GM21619 (cell line): Measurements from ENCODE around the gene LRP1.
A peak's percentile ranks its signal among the peaks of the same experiment; 100 is the strongest.
"Not testable (repeated sequence)": the region's sequence is repeated elsewhere in the genome, so short reads cannot be mapped to it uniquely, and the experiment has no call there.

ENCODE experiments used
- ATAC-seq: cut with Tn5 transposase; IDR thresholded peaks from one replicate; pipeline ENCODE4 v1.9.1; 2021; ENCODE audit not compliant: unreplicated experiment

Gene LRP1

DNA sequence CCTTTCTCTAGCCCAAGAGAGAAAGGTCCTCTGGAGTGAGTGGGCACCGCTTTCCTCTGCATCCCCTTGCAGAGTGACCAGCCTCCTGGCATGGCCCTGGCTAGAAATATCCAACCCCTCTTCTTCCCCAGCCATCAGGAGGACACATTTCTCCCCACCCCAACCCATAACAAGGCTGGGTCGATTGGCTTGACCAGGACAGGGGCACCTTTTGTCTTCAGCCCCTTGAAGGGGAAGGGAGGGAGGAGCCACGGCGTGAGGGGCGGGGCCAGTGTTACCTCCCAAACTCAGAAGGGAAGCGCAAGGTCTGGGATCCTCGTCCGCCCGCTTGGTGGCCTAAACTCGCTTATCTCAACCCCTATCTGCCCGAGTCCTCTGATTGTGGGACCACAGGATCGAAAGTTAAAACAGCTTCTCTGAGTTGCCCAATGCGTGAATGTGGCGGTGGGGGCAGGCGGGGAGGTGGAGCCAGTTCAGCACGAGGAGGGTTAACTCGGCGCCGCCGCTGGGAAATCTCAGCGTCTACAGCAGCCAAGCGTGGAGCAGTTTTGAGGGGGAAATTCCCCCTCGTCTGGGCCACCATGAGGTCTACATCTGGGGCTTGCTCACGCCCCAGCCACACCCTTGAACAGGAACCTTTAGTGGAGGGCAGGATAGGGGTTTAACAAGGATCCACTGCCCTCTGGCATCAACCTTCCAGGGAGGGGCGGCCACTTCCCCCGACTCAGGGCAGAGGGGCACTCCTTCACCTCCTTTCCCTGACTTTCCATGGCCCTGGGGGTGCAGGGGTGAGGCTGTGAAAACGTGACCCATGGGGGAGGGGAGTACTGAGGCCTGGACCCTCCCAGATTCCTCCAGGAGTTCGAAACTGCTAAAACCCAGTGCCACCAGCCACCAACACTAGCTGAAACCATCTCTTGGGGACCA lies 17.9 kb upstream of the LRP1 start:
- peak; percentile 40 for ATAC-seq

DNA sequence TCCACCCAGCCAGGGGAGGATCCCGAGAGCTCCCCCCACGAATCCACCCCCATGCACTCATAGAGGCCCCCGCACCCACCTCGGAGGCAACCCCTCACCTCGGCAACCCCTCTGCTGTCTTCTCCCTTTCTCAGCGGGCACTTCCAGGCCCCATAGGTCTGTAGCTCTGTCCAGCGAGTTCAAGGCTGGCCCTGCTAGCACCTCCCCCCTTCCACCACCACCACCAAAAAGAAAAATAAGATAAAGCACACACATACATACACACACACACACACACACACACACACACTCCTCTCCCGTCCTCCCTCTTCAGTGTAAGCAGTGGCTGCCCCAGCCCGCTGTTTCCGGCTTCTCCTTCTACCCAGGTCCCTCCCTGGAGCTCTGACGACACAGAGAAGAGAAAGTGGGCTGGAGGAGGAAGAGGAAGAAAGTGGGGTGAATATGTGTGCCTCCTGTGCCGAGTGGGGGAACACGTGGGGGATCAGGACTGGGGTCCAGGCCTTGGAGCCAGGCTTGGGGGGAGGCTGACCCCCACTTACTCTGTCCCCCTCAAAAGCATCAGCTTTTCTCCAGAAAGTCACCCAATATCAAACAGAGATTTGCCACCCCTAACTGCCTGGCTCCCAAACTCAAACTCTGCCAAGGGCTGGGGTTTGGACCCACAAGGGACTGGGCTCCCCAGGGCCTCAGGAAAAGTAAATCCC lies 17.1 kb upstream of the LRP1 start, which contains the start of gene STAT6:
Gene STAT6, minus strand, starts transcription at position 332 of the 704 bp plus-strand sequence. CDS start 3,084 bp downstream, outside the sequence.
- ATAC-seq, result peak; percentile 47

DNA sequence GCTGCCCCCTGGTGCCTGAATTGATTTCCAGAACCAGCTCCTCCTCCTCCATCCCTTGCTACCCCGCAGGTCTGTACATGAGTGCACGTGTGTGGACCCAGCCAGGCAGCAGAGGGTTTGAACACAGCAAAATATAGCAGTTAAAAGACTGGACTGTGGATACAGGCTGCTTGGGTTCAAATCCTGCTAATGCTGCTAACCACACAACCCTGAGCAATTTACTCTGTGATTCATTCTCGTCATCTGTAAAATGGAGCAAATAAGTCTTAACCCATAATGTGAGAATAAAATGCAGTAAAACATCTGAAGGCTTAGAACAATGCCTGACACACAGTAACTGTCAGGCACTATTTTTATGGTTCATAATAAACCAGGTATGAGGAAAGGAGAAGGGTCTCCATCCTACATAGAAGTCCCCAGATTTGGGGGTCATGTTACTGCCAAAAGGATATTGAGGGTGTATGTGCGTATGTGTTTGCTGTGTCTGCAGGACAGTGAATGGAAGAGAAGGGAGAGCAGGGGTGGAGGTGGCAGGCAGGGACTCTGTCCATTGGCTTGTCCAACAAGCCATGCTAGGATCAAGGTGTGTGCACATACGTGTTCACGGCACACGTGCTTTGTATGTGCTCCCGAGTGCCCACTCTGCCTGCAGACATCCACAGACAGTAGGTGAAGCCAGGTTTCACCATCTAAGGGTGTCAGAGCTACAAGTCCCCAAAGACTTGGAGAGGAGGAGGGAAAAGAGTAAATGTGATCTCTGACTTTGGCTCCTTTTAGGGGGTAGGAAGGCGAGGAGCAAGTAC lies 15.6 kb upstream of the LRP1 start:
- peak; percentile 53 for ATAC-seq

DNA sequence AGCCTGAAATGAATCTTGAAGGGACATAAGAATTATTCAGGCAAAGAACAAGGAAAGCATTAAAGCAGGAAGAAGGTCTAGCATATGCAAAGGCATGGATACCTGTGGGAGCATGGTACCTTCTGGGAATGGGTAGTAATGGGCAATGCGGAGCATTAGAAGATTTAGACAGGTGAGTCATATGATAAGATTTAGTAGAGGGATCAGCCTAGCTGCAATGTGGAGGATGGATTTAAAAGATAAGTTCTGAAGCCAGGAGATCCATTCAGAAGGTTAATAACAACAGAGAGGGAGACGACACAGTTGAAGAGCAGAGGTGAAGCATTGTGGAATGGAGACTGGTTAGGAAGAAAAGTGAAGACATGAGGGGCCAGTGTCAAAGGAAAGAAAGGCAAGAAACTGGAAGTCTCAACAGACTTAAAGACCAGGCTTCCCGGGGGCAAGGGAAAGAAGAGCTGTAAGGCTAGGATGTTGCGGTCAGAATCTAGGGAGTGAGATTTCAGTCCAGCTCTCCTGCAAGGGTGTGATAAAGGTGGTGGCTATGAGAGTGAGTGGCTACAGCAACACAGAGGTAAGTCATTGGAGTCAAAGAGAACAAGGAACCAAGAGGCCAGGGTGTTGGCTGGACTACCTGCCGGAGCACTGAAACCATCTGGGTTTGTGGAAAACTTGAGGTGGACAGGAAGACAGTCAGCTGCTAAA lies 11.6 kb upstream of the LRP1 start:
- no peak for ATAC-seq

DNA sequence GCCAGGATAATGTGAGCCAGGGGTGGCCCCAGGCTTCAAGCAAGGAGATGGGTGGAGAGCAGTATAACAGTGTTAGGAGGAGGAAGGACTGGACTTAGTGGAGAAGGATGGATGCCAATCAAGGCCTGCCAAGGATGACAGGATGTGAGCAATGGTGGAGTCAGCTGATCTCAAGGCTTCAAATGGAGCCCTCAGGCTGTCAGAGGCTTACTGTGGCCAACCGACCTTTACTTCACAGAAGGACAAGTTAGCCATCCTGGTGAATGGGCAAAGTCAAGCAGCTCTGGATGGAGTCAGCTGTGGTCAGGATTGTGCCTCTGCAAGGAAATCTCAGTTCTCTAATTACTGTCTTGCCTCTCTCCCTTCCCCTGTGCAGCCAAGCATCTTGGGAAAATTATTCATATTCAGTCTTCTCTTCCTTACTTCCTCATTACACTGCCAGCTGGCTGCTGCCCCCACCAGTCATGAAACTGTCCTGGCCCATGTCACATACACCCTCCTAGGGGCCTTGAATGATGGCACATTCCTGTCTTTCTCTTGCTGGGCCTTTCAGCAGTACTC lies 9.5 kb upstream of the LRP1 start:
- ATAC-seq, result peak; percentile 50

DNA sequence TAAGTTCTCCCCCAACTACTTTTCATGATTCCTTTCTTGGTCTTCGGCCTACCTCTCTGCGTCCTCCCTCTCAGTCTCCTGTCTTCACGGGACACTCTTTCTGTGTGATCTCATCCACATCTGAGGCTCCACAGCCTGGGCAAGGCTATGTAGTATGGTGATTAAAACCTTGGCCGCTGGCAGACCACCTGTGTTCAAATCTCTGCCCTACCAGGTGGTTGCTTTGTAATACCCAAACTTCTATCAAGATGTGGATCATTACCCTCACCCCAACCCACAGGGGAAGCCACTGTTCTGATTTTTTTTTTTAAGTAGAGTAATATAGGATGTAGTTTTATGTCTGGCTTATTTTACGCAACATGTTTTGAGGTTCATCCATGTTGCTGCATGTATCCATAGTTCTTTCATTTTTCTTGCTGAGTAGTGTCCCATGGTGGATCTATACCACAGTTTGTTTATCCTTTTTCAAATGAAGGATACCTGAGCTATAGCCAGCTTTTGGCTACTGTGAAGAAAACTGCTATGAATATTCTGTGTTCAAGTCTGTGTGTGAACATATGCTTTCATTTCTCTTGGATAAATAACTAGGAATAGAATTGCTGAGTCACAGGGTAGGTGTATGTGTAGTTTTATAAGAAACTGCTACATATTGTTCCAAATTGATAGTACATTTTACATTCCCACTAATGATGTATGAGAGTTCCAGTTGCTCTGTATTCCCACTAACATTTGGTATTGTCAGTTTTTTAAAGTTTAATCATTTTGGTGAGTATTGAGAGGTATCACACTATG lies 8.8 kb upstream of the LRP1 start:
- ATAC-seq, result no peak

DNA sequence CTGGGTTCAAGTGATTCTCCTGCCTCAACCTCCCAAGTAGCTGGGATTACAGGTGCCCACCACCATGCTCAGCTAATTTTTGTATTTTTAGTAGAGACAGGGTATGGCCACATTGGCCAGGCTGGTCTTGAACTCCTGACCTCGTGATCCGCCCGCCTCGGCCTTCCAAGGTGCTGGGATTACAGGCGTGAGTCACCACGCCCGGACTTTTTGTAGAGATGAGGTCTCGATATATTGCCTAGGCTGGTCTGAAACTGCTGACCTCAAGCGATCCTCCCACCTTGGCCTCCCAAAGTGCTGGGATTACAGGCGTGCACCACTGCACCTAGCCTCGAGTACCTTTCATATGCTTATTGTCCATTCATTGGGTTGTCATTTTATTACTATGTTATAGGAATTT lies 7.6 kb upstream of the LRP1 start:
- not testable (repeated sequence) for ATAC-seq

DNA sequence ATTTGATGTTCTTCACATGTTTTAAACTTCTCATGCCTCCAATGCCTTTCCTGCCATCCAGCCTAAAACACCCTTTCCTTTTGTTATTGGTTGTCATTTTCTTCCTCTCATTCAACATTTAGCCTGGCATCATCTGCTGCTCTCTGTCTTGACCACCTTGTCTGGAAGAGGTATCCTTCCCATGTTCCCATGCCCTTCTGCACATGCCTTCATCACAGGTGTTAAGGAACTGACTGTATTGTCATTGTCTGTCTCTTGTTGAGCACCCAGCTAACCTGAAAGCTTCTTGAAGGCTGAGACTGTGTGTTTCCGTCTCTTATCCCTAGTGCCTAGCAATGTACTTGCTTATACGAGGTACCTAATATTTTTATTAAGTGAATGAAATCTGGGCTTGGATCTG lies 4.5 kb upstream of the LRP1 start:
- no peak for ATAC-seq

DNA sequence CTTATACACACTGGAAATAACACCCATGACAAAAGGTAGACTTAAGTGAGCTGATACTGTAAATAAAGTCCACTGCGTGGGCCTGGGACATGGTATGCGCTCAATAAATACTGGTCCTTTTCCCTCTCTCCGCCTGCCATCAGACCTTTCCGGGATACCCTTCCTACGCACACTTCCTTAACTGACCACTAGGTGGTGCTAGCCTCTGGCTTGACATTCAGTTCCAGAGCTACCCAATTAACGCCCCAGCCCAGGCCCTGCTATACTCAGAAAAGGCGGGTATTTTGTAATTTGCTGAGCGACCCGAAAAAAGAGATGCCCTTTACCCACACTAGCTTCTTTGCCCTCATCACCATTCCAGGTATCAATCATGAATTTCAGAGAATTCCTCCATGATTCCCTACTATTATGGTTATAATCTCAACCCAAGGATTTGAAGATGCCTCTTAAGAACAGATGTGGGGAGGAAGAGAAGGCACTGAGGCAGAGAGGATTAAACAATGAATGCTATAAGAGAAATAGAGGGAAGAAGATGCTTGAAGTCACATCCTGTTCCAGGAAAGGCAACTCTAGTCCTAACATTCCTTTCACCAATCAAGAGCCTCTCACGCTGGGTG lies 3.9 kb upstream of the LRP1 start:
- no peak for ATAC-seq

DNA sequence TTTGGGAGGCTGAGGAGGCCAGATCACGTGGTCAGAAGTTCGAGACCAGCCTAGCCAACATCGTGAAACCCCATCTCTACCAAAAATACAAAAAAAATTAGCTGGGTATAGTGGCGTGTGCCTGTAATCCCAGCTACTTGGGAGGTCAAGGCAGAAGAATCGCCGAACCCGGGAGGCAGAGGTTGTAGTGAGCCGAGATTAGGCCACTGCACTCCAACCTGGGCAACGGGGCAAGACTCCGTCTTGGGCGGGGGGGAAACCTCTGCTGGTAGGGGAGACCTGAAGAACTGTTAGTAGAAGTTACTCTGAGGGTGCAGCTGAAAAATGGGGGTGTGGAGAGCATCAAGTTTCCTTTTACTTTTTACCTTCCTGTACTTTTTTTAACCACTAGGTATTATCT lies 2.2 kb upstream of the LRP1 start:
- no peak for ATAC-seq

DNA sequence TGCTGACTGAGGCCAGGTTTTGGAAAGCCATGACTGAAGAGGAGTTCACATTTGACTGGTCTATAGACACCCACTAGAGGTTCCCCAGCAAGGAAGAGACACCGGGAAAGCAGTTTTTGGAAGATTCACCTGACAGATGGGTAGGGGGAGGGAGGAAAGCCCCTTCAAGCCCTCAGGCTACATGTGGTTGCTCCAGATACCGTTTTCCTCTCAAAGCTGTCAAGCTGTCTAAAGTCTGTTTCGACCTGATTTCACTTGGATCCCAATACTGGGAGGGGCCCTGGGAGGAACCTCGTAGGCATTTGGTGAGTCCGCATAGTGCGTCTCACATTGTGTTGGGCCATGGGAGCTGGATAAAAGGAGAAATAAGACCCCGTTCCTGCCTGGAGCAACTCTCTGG lies 1.7 kb upstream of the LRP1 start:
- no peak for ATAC-seq

DNA sequence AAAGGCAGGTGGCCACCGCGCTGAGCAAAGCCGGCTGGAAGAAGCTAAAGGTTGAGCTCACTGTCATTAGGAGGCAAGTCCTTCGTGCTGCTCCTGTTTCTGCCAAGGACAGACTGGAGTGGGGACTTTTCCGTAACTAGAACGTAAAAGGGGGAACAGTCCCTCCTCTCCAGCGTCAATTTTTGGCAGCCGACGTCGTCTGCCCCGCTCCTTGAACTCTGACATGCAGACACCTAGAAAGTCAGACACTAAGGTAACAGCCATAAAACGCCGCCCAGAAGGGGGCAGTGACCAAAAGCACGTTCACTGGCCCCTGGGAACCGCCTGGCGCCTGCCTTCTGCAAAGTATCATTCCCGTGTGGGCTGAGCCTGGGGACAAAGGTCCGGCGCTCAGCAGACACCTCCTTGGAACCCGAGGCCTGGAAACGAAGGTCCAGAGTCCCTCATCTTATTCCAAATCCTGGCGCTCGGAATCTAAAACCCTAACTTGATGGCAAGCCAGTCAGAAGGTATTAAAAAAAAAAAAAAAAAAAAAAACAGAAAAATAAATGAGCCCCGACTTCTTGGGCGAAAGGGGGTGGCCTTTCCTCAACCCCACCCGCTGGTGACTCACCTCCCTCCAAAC lies 1.1 kb upstream of the LRP1 start:
- ATAC-seq, result no peak

DNA sequence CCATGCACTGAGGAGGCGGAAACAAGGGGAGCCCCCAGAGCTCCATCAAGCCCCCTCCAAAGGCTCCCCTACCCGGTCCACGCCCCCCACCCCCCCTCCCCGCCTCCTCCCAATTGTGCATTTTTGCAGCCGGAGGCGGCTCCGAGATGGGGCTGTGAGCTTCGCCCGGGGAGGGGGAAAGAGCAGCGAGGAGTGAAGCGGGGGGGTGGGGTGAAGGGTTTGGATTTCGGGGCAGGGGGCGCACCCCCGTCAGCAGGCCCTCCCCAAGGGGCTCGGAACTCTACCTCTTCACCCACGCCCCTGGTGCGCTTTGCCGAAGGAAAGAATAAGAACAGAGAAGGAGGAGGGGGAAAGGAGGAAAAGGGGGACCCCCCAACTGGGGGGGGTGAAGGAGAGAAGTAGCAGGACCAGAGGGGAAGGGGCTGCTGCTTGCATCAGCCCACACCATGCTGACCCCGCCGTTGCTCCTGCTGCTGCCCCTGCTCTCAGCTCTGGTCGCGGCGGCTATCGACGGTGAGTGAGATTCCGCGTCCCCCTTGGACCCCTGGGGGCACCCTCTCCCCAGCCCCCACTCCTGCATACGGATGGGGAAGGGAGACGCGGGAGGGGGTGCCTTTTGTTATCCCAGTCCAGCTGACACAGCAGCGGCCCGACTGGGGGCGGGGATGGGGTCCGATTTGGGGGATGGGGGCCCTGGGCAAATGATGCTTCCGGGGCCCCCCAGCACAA lies 400 bp downstream of the LRP1 start:
- ATAC-seq, result no peak

DNA sequence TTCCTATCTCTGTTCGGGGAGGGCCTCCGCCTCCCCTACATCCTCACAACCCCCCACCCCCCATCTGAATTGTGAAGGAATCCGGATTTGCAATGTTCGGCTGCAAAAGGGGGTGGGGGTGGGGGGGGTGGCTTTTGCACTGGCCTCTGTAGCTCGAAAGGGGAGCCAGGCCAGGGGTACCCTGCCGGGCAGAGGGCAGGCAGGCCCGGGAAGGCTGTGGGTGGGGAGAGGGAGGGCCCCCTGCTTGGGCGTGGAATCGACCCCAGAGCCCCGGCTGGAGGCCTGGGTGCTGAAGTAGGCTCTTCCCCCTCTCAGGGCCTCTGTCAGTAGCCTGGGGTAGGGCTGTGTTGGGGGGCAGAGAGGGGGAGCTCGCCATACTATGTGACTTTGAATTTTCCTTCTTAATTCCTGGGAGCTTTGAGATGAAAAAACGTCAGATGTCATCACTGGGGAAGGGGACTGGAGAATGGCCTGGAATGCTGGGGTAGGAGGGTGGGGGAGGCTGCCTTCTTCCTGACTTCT lies 1.1 kb downstream of the LRP1 start:
- ATAC-seq, result no peak

DNA sequence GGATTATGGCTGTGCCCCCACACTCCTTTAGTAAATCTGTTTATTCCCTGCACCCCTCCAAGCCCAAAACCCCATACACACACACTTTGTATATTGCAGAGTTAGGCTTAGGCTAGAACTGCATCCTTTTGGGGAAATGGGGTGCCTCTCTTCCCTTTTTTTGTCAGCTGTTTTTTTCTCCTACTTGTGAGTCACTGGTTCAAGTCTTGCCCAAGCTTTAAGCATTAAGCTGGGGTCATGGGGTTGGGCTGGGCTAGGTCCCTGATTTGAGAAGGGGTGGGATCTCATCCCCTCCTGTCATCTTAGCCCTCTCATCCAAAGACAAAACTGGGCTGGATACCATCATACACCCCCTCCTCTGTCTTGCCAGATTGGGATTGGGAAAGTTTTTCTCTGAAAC lies 1.6 kb downstream of the LRP1 start:
- ATAC-seq, result no peak

DNA sequence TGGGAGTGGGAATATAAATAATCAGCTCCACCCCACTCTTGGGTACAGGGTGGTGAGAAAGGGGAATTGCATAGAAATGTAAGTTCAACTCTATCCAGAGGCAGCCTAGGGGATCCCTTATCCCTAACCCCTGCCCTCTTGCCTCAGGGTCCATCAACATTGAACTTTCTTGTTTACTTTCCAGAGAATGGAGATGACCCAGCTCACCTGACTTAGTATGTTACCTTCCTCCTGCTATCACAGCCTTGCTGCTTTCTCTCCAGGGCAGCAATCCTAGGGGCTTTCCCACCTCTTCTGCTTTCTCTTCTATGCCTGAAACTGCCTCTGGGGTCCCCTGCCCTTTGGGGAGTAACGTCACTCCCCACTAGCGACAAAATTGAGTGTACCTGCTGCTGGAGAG lies 2.7 kb downstream of the LRP1 start:
- ATAC-seq, result no peak

DNA sequence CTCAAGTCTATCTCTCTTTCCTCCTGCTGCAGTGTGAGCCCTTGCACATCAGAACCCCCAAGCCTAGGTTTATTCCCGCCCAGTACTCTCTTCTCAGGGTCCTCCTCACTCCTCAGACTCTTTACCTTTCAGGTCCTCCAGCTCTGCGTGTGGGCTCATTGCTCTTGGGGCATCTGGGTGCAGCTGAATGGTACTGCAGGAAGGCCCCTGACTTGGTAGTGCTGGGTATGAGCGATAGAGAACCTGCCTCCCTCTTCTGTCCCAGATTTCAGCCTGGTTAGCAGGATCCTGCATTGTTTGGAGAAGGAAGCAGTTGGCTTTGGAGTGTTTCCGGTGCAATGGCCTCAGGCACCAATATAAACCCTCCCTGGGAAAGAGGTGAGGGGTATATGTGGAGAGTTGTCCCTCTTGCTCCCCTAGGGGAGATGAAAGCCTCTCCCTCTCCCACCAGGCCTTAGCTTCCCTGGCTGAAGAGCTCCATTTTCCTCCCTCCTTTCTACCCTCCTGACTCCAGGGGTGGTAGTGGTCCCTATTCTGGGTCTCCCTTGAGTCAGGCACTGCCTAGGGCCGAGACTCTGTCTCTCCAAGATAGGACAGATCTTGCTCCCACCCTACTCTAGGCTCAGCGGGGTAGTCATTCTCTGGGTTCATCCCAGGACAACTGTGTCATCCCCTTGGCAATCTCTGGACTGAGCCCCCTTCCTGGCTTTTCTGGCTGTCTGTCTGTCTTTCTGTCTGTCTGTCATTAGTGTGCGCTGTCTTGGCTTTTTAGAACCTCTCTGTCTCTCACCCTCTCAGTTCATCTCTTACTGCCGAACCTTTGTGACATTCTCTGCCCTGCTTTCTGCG lies 3.8 kb downstream of the LRP1 start:
- ATAC-seq, result no peak
